ENCODE measurements around the gene PRR7. TPM values are rescaled to one million over a fixed set of nuclear protein-coding genes. Genes with fewer than 3 reads are reported as not detected.

Gene PRR7
- polyA plus RNA-seq, 3 donors = 1.8 to 17.4 (median 2.1) TPM

GRCh38 chr5:177454397-177455035, 7.9 kb downstream of the PRR7 start:
- H3K27ac ChIP-seq (ENCODE audit: low read depth in 1 of 2, low read length in 2 of 2) = peak overlapping the region in 1 of 2 donors; percentile 51
- H3K4me2 ChIP-seq (replicated peaks; ENCODE audit: extremely low read depth, low read length, poor library complexity, severe bottlenecking) = peak overlapping the region; percentile 86
- peak overlapping the region; percentile 73 to 85 for H3K4me3 Mint-ChIP-seq
- H3K4me1 ChIP-seq (ENCODE audit: control insufficient read depth in 1 of 2, insufficient read depth in 2 of 2, low read length in 2 of 2) = peaks cover 36 to 43% of the 10 kb centered on the region in 2 donors
- H2AFZ ChIP-seq (ENCODE audit: insufficient read depth, low read depth, low read length, poor library complexity, severe bottlenecking) = peak overlapping the region; percentile 61
- H3K36me3 ChIP-seq (replicated peaks in 1 of 2; ENCODE audit: control insufficient read depth in 1 of 2, insufficient read depth in 2 of 2, low read length in 2 of 2) = no peaks in the 10 kb centered on the region
- DNase-seq = peak; percentile 91 to 95 (median 95)
- WGBS (ENCODE audit: insufficient coverage) = under 1% methylated on average over 84 of the region's 84 CpGs
- intact Hi-C loops (cut with micrococcal nuclease) = loop anchor here (1.0 to 5.0 kb wide), 6 partner anchors 26 to 147 kb away; partner anchors contain the start of genes GRK6 (in 1 of the 2) and PDLIM7 (in 1 of the 2)
- H3K4me1 Mint-ChIP-seq = peaks cover 25% of the 10 kb centered on the region
- peaks cover 0 to 37% of the 10 kb centered on the region in 2 donors for H3K27me3 ChIP-seq (ENCODE audit: control insufficient read depth in 2 of 2, insufficient read depth in 2 of 2, low read length in 2 of 2)
- H3K79me2 ChIP-seq (ENCODE audit: insufficient read depth, low read length) = no peaks in the 10 kb centered on the region
- H3K27me3 Mint-ChIP-seq (ENCODE audit: low read depth in 3 of 3) = peaks cover 37 to 51% (median 42%) of the 10 kb centered on the region in 3 donors
- peak overlapping the region in 3 of 7 donors; percentile 58 to 65 (median 63) for H3K27ac Mint-ChIP-seq
- H3K9me3 Mint-ChIP-seq = peaks cover 0 to 9% (median 0%) of the 10 kb centered on the region in 7 donors
- TF ChIP-seq, protein P1, sequence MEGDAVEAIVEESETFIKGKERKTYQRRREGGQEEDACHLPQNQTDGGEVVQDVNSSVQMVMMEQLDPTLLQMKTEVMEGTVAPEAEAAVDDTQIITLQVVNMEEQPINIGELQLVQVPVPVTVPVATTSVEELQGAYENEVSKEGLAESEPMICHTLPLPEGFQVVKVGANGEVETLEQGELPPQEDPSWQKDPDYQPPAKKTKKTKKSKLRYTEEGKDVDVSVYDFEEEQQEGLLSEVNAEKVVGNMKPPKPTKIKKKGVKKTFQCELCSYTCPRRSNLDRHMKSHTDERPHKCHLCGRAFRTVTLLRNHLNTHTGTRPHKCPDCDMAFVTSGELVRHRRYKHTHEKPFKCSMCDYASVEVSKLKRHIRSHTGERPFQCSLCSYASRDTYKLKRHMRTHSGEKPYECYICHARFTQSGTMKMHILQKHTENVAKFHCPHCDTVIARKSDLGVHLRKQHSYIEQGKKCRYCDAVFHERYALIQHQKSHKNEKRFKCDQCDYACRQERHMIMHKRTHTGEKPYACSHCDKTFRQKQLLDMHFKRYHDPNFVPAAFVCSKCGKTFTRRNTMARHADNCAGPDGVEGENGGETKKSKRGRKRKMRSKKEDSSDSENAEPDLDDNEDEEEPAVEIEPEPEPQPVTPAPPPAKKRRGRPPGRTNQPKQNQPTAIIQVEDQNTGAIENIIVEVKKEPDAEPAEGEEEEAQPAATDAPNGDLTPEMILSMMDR (IDR thresholded peaks at IDR 0.05) = peak; percentile 85
- peaks cover 0 to 7% of the 10 kb centered on the region in 2 donors for H3K36me3 Mint-ChIP-seq
- peak overlapping the region; percentile 32 to 77 (median 35) for H3K4me3 ChIP-seq (replicated peaks in 1 of 3; ENCODE audit: low read depth in 2 of 3, low read length in 3 of 3)
- H4K20me1 ChIP-seq (ENCODE audit: insufficient read depth, low read length) = peaks cover 9% of the 10 kb centered on the region
- peak overlapping the region; percentile 69 for H3K9ac ChIP-seq (ENCODE audit: insufficient read depth, low read length, poor library complexity, severe bottlenecking)
- H3K9me3 ChIP-seq (replicated peaks in 1 of 2; ENCODE audit: control insufficient read depth in 1 of 2, insufficient read depth in 1 of 2, low read length in 2 of 2) = no peaks in the 10 kb centered on the region

- Histone ChIP-seq H3K4me2 (replicated peaks; ENCODE audit: extremely low read depth, low read length, poor library complexity, severe bottlenecking) (peak overlapping the region; percentile 86), H3K9ac (ENCODE audit: insufficient read depth, low read length, poor library complexity, severe bottlenecking) (peak overlapping the region; percentile 69), H3K27ac (ENCODE audit: low read depth in 1 of 2, low read length in 2 of 2) (peak overlapping the region in 1 of 2 donors; percentile 34), H3K4me3 (replicated peaks in 1 of 3; ENCODE audit: low read depth in 2 of 3, low read length in 3 of 3) (peak overlapping the region; percentile 35 to 77 (median 38)), H3K27me3 (ENCODE audit: control insufficient read depth in 2 of 2, insufficient read depth in 2 of 2, low read length in 2 of 2) (peaks cover 0 to 30% of the 10 kb centered on the region in 2 donors), H3K9me3 (replicated peaks in 1 of 2; ENCODE audit: control insufficient read depth in 1 of 2, insufficient read depth in 1 of 2, low read length in 2 of 2) (no peaks in the 10 kb centered on the region), H2AFZ (ENCODE audit: insufficient read depth, low read depth, low read length, poor library complexity, severe bottlenecking) (peak overlapping the region; percentile 61), H4K20me1 (ENCODE audit: insufficient read depth, low read length) (peaks cover 9% of the 10 kb centered on the region), H3K36me3 (replicated peaks in 1 of 2; ENCODE audit: control insufficient read depth in 1 of 2, insufficient read depth in 2 of 2, low read length in 2 of 2) (no peaks in the 10 kb centered on the region), H3K79me2 (ENCODE audit: insufficient read depth, low read length) (no peaks in the 10 kb centered on the region), H3K4me1 (ENCODE audit: control insufficient read depth in 1 of 2, insufficient read depth in 2 of 2, low read length in 2 of 2) (peaks cover 36 to 43% of the 10 kb centered on the region in 2 donors)
- H3K36me3 Mint-ChIP-seq = peaks cover 0 to 7% of the 10 kb centered on the region in 2 donors
- H3K4me3 Mint-ChIP-seq = peak overlapping the region; percentile 78 to 84
- intact Hi-C loops (cut with micrococcal nuclease) = loop anchor here (1.0 to 5.0 kb wide), 6 partner anchors 26 to 148 kb away; partner anchors contain the start of genes GRK6 (in 1 of the 2) and PDLIM7 (in 1 of the 2)
- under 1% methylated on average over 80 of the region's 80 CpGs for WGBS (ENCODE audit: insufficient coverage)
- peak overlapping the region in 3 of 7 donors; percentile 63 to 87 (median 65) for H3K27ac Mint-ChIP-seq
- H3K27me3 Mint-ChIP-seq (ENCODE audit: low read depth in 3 of 3) = peaks cover 32 to 47% (median 36%) of the 10 kb centered on the region in 3 donors
- DNase-seq = peak; percentile 43 to 64 (median 47)
- peaks cover 0 to 9% (median 0%) of the 10 kb centered on the region in 7 donors for H3K9me3 Mint-ChIP-seq
- H3K4me1 Mint-ChIP-seq = peaks cover 25% of the 10 kb centered on the region
- TF ChIP-seq, protein P1 (IDR thresholded peaks at IDR 0.05) = peak; percentile 45
Measured at GRCh38 chr5:177455036-177455660, 8.5 kb downstream of the PRR7 start.
